ENCODE data around the gene WDFY4.

Gene WDFY4

GRCh38 chr10:48690791-48691660 is 6.4 kb downstream of the WDFY4 start:
- DNase-seq (ENCODE audit: low spot score) = no peak

- no peak for DNase-seq (ENCODE audit: low spot score)
Observed at GRCh38 chr10:48691812-48692528, 7.3 kb downstream of the WDFY4 start.

- no peak for DNase-seq (ENCODE audit: low spot score)
Observed at GRCh38 chr10:48692748-48693147, 8.1 kb downstream of the WDFY4 start.

- DNase-seq (ENCODE audit: low spot score) = no peak
Observed at GRCh38 chr10:48693206-48693605, 8.5 kb downstream of the WDFY4 start.

- no peak for DNase-seq (ENCODE audit: low spot score)
Observed at GRCh38 chr10:48694371-48695030, 9.8 kb downstream of the WDFY4 start.

- no peak for DNase-seq (ENCODE audit: low spot score)
Observed at GRCh38 chr10:48695636-48696534, 11.2 kb downstream of the WDFY4 start.

- no peak for DNase-seq (ENCODE audit: low spot score)
Observed at GRCh38 chr10:48696535-48696873, 11.8 kb downstream of the WDFY4 start.

- no peak for DNase-seq (ENCODE audit: low spot score)
Observed at GRCh38 chr10:48697091-48697490, 12.4 kb downstream of the WDFY4 start.

- no peak for DNase-seq (ENCODE audit: low spot score)
Observed at GRCh38 chr10:48697821-48698764, 13.4 kb downstream of the WDFY4 start.

GRCh38 chr10:48699011-48699627 is 14.4 kb downstream of the WDFY4 start:
- DNase-seq (ENCODE audit: low spot score) = no peak

GRCh38 chr10:48700071-48700470 is 15.4 kb downstream of the WDFY4 start:
- DNase-seq (ENCODE audit: low spot score) = no peak

- no peak for DNase-seq (ENCODE audit: low spot score)
Observed at GRCh38 chr10:48700493-48700892, 15.8 kb downstream of the WDFY4 start.

GRCh38 chr10:48701139-48701901 is 16.6 kb downstream of the WDFY4 start:
- DNase-seq (ENCODE audit: low spot score) = no peak

- no peak for DNase-seq (ENCODE audit: low spot score)
Observed at GRCh38 chr10:48701941-48702340, 17.3 kb downstream of the WDFY4 start.

GRCh38 chr10:48703531-48704122 is 19.0 kb downstream of the WDFY4 start:
- DNase-seq (ENCODE audit: low spot score) = no peak

GRCh38 chr10:48704156-48704555 is 19.5 kb downstream of the WDFY4 start:
- no peak for DNase-seq (ENCODE audit: low spot score)

GRCh38 chr10:48705401-48705938 is 20.8 kb downstream of the WDFY4 start:
- DNase-seq (ENCODE audit: low spot score) = no peak

GRCh38 chr10:48707472-48707871 is 22.8 kb downstream of the WDFY4 start:
- DNase-seq (ENCODE audit: low spot score) = no peak

- peak; percentile 29 for DNase-seq (ENCODE audit: low spot score)
Observed at GRCh38 chr10:48708144-48708543, 23.5 kb downstream of the WDFY4 start.
